Retinal pigment epithelial cell (primary cell): ENCODE results near the gene ARL5A.

Experiments used
- DNase-seq: peaks from one replicate; pipeline ENCODE4 v3.0.0-alpha.2; 2010; ENCODE audit warnings: low read depth
- H3K4me3 ChIP-seq: 2 replicates; pipeline ENCODE4 v1.5.1; 2011; ENCODE audit warnings: mild to moderate bottlenecking, low read length, control low read depth, moderate library complexity
- CTCF ChIP-seq: conservative IDR thresholded peaks from 2 replicates; pipeline ENCODE4 v1.5.1; 2011; ENCODE audit warnings: low read depth, low read length, control low read depth, inconsistent platforms

Gene ARL5A

GRCh38 chr2:151860210-151860609, 32.0 kb upstream of the ARL5A start:
- H3K4me3 ChIP-seq: no peak overlapping the region
- TF ChIP-seq CTCF: no peak
- DNase-seq: no peak

GRCh38 chr2:151857650-151858049, 29.4 kb upstream of the ARL5A start:
- no peak overlapping the region for H3K4me3 ChIP-seq
- no peak for DNase-seq
- TF ChIP-seq CTCF: no peak

- DNase-seq: no peak
- H3K4me3 ChIP-seq: no peak overlapping the region
- TF ChIP-seq CTCF: no peak
Observed at GRCh38 chr2:151855111-151855510, 26.9 kb upstream of the ARL5A start.

- no peak for TF ChIP-seq CTCF
- no peak overlapping the region for H3K4me3 ChIP-seq
- DNase-seq: no peak
Observed at GRCh38 chr2:151853070-151853758, 25.0 kb upstream of the ARL5A start.

- DNase-seq: no peak
- no peak overlapping the region for H3K4me3 ChIP-seq
- no peak for TF ChIP-seq CTCF
Observed at GRCh38 chr2:151852260-151853069, 24.2 kb upstream of the ARL5A start.

- no peak overlapping the region for H3K4me3 ChIP-seq
- DNase-seq: peak; percentile 70
- no peak for TF ChIP-seq CTCF
Observed at GRCh38 chr2:151851761-151852160, 23.5 kb upstream of the ARL5A start.
